Measurements from ENCODE around the gene HACD1.

Gene HACD1, protein sequence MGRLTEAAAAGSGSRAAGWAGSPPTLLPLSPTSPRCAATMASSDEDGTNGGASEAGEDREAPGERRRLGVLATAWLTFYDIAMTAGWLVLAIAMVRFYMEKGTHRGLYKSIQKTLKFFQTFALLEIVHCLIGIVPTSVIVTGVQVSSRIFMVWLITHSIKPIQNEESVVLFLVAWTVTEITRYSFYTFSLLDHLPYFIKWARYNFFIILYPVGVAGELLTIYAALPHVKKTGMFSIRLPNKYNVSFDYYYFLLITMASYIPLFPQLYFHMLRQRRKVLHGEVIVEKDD

GRCh38 chr10:17617031-17617911 lies at the start of gene HACD1:
Gene HACD1, minus strand, starts transcription at chr10:17617374. Its CDS starts 35 bp downstream, at chr10:17617339.
- DNase-seq = peak; percentile 63

- no peak for DNase-seq
Measured at GRCh38 chr10:17665747-17666146, 48.6 kb upstream of the HACD1 start.

DNA sequence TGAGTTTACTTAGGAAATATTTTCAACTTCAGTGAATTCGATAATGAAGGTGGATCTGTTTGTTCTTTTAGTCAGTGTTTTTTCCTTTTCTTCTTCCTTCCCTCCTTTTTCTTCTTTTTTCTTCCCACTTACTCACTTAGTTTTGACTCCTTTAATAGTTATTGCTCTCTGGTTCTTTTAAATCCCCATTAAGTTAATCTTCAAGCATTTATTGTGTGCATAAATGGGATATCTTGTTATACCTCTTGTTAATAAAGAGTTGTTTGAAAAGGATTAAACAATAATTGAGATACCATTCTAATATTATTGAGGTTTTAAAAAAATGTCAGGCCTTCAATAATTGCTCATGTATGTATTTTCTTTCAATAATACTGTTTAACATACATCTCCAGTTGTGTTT lies 46.3 kb upstream of the HACD1 start:
- no peak for DNase-seq

GRCh38 chr10:17662193-17663138 lies 45.3 kb upstream of the HACD1 start:
- DNase-seq = no peak

GRCh38 chr10:17661510-17661909 lies 44.3 kb upstream of the HACD1 start:
- no peak for DNase-seq

- DNase-seq = no peak
Measured at GRCh38 chr10:17660921-17661320, 43.7 kb upstream of the HACD1 start.

DNA sequence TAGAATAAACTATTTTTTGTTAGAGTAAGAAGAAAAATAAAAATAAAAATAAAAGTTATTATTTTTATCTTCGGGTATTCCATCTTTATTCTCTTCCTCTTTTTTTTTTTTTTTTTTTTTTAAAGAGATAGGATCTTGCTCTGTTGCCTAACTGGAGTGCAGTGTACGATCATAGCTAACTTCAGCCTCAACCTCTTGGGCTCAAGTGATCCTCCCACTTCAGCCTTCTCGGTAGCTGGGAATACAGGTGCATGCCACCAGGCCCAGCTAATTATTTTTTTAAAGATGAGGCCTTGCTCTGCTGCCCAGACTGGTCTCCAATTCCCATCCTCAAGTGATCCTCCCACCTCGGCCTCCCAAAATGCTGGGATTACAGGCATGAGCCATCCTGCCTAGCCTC lies 42.2 kb upstream of the HACD1 start:
- no peak for DNase-seq

GRCh38 chr10:17657103-17657500 lies 39.9 kb upstream of the HACD1 start:
- no peak for DNase-seq

- no peak for DNase-seq
Measured at GRCh38 chr10:17655567-17656146, 38.5 kb upstream of the HACD1 start.

DNA sequence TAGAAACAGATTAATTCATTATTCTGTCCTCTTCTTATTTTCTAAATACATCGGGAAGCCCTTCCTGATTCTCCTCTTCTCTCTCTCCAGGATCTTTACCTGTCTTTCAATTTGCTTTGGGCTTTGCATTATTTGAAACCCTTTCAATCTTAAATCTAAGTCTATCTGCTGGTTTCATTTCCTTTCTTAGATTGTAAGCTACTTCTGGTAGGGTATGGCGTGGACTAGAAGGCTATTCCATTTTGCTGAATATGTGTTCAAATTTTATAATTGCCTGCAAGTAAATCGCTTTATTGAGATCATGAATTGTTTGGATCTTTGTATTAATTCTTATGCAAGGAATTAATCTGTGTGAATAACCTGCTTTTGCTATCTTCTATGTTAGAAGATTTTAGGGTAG lies 37.8 kb upstream of the HACD1 start:
- no peak for DNase-seq

DNA sequence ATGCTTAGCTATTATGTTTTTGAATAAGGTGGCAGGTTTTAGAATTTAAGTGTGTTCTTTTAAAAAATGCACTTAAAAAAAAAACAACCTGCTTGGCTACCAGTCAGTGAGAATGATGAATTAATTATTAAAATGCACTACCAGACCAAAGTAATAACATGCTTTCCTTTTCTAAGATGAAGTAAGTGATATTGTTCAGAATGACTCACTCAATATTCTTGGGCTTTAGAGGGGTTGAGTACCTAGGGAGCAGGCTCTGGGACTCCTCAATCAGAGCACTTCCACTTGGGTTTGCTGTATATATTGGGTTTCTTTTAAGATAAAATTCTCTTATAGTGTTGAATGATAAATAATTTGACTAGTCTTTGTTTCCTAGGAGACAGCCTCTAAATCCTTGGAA lies 35.4 kb upstream of the HACD1 start:
- DNase-seq = no peak

DNA sequence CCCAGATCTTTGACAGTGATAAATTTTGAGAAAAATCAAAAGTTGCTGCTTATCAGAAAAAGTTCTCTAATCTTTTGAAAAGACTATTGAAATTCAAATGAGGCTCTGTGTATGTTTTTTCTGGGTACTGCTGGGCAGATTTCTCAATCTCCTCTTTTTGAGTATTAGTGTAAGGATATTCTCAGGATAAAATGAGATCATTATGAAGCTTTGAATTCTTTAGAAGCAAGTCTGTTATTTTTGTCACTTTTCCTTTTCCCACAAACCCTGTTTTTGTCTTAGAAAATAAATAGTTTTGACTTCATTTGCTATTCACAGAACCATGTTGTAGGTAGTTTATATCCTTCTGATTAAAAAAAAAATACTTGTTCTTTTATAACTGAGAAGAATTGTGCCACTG lies 34.7 kb upstream of the HACD1 start:
- DNase-seq = no peak

DNA sequence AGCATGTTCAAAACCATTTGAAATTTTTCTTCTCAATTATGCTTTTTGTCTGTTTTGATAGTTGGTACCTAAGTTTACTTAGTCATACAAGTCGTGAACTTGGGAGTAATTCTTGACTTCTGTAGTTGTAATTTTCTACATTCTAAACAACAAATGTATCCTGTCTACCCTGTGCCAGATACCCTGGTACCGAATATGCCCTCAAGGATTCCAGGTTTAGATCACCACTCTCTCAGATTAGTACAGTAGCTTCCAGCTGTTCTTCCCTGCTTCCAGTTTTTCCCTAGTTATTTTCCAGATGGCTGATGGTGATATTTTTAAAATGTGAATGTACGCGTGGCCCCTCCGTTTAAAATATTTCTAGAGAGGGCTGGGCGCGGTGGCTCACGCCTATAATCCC lies 33.2 kb upstream of the HACD1 start:
- no peak for DNase-seq

GRCh38 chr10:17649836-17650235 lies 32.7 kb upstream of the HACD1 start:
- DNase-seq = no peak

- DNase-seq = no peak
Measured at GRCh38 chr10:17649052-17649451, 31.9 kb upstream of the HACD1 start.

- peak; percentile 50 for DNase-seq
Measured at GRCh38 chr10:17648243-17649035, 31.3 kb upstream of the HACD1 start.

- no peak for DNase-seq
Measured at GRCh38 chr10:17647326-17647725, 30.2 kb upstream of the HACD1 start.

DNA sequence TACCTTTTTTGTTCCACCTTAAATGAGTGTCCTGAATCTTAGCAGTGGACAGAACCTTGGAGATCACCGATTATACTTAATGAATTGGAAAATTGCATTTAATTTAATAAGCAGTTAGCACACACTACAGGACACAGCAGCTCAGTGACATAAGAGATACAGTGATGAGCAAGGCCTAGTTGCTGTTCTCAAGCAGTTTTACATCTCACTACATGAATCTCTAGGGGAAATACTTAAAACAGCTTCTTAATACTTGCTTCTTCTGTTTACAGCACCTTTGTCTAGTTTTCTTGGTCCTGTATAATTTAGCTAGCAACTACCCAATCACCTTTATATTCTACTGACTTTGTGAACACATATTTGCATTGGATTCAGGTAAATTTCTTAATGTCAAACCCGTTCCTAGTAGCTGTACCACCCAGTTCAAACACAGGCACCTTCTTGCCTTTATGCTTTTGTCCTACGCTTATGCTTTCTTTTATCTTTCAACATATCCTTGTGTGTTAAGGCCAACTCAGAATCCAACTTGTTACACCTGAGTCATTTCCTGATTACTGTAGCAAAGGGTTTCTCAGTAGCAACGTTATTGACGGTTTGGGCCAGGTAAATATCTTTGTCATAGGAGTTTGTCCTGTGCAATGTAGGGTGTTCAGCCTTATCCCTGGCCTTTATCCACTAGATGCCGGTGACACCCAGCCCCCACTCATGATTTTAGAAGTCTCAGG lies 28.6 kb upstream of the HACD1 start:
- no peak for DNase-seq

GRCh38 chr10:17644485-17644943 lies 27.3 kb upstream of the HACD1 start:
- no peak for DNase-seq

GRCh38 chr10:17643755-17644484 lies 26.7 kb upstream of the HACD1 start, which contains the start of gene STAM:
Gene STAM, plus strand, starts transcription at chr10:17644151. Its CDS starts 189 bp downstream, at chr10:17644340.
- peak; percentile 93 for DNase-seq

Measured in activated T-cell treated with anti-CD3 and anti-CD28 coated beads, Interleukin-2, amount 50 U/mL, for 1 hour (primary cell).